ENCODE data around the gene VIT.
A peak's percentile ranks its signal among the peaks of the same experiment; 100 is the strongest.

Gene VIT

DNA sequence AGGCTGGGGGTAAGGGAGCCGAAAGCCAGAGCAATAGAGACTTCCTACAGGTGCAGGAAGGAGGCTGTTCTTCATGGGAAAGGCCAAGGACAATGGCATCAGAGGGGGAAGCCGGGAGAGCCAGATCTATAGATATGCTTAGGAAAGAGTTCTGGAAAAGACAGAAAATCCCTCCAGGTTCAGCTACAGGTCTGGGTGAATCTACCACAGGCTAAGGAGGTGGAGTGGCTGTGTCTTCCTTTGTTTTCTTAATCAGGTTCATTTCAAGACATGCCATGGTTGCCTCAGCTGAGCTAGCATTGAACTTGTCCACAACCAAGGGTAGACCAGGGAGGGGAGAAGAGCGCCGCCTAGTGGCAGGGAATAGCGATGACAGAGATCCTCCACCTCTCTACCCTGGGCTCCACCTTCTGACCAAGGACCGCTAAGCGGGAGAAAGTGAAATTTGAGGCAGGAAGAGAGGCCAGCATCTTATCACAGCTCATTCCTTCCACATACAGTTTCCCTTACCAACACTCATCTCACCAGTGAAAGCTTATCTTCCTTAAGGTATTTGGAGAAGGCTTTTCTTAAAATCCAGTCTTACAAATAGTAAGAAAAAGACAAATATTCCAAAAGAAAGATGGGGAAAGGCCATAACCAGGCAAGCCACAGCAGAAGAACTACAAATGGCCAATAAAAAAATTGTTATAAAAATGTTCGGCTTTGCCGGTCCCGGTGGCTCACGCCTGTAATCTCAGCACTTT, 74.2 kb downstream of the VIT start:
- DNase-seq (ENCODE audit: low read depth) = no peak

DNA sequence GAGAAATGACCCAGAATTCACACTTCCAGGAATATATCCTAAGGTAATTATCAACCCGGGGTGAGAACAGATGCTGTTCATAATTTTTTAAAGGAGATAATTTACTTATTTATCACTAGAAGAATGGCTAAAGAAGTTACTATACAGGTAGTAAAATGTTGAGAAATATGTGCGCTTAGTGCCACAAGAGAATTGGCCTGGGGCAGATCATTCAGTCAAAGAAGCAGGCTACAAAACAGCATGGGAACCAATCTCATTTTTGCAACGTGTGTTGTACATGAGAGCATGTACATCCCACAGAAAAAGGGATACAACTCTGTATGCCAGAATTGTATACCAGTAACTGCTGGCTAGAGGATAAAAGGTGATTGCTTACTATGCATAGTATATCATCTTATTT, 75.2 kb downstream of the VIT start:
- DNase-seq (ENCODE audit: low read depth) = no peak

DNA sequence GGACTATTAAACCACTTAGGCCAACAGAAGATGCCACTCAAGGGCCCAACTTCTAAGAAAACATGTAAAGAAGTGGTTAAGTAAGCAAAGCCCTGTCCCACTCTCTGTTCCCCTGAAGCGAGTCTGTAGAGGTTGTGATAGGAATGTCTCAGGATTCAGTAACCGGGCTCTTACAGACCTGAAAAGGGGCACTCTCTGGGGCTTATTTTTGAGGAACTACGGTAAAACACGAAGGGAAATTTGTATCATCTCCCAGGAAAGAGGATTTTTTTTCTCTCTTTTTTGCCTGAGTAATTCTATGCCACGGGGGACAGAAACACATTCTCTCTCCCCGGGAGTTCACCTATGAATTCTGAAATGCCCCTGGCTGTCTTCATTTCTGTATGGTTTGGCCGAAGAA, 77.4 kb downstream of the VIT start:
- DNase-seq (ENCODE audit: low read depth) = no peak

DNA sequence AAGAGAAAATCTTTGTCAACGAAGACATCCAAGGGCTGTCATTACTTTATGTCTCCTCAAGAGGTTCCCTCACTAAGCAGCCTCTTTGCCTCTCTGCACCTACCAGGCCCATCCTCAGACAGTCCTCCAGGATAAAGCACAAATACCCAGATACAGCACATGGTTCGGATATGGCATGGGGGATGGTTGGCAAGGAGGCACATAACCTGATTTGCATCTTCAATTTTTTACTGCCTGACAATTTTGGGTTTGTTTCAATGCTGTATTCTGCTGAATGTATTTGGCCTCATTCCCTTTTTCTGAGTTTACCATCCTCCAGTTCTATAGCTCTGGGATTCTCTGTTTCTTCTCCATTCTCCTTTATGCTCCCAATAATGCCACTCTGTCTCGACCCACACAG, 78.8 kb downstream of the VIT start:
- DNase-seq (ENCODE audit: low read depth) = no peak

DNA sequence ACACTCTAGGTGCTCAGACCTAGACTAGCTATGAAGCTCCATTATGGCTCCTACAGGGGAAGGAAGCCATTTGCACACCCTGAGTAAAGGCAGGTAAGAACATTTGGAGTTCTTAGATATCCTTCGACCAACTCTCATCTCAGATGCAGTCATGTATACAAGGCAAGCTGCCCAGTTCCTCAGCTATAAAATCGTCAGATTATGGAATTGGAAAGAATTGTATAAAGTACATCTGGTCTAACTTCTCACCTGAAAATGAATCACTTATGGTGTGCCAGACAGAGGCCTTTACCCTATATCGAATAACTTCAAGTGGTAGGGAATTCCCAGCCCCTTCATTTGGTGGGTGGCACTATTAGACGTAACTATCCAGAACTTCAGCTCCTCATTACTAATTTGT, 79.3 kb downstream of the VIT start:
- no peak for DNase-seq (ENCODE audit: low read depth)

DNA sequence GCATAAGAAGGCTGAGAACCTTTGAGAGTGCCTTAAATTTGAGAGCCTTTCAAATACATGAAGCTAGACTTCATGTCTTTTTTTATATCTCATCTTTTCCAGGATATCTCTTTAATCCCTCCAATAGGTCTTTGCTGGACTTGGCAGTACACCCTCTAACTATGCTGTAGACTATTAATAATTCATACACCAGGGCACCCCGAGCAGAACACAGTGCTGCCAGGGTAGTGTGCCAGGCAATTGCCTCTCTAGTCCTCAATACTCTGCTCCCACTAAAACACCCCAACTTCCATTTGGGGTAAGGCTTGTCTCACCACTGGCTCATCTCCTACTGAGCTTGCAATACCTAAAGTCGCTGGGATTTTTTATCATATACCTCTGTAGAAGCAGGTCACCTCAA, 80.8 kb downstream of the VIT start:
- DNase-seq (ENCODE audit: low read depth) = no peak

DNA sequence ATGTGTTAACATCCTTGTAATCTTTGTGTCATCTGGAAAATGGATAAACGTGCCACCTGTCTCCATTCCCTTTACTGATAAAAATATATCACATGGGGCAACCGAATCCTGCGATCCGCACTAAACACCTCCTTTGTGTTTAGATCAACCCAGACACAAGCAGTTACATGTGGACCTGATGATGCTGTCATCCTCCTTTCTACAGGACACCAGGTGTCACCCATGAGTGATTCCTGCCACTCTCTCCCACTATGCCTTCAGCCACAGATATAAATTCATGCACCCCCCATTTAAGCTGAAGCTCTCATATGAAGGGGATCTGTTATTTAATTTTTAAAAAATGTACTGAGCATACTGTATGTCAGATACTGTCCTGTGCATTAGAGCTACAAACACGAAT, 81.3 kb downstream of the VIT start:
- DNase-seq (ENCODE audit: low read depth) = no peak

DNA sequence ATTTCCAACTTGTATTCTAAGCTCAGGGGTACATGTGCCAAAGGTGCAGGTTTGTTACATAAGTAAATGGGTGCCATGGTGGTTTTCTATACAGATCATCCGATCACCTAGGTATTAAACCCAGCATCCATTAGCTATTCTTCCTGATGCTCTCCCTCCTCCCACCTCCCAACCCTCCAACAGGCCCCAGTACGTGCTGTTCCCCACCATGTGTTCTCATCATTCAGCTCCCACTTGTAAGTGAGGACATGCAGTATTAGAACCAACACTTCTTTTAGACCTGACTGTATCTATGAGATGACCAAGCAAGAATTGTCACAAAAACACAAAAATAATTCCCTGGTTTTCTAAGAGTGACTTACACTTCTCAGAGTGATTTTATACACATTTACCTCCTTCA, 83.0 kb downstream of the VIT start:
- no peak for DNase-seq (ENCODE audit: low read depth)

DNA sequence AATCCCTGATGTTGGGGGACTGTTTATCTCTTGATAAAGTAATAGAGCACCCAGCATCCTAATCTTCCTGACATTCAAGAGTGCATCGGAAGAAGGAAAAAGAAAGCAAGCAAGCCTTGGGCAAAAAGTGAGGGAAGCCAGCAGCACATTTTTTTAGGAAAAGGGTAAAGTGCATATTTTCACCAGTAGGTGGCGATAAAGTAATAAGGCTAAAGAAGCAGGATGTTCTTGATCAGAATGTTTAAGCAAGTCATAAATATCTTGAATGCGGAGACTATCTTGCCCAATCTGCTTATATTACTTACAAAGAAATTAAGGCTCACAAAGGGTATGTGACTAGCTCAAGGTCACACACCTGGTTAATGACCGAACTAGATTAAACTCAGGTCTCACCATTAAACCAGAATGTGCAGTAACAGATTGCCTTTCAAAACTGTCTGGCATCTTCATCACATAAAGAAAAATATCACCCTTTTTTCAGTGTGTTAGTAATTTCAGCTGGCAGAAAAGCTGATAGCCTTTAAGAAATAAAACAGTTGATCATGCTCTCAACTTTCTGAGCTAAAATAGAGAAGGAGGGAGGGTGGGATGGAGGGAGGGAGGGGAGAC, 83.8 kb downstream of the VIT start:
- peak; percentile 58 for DNase-seq (ENCODE audit: low read depth)

DNA sequence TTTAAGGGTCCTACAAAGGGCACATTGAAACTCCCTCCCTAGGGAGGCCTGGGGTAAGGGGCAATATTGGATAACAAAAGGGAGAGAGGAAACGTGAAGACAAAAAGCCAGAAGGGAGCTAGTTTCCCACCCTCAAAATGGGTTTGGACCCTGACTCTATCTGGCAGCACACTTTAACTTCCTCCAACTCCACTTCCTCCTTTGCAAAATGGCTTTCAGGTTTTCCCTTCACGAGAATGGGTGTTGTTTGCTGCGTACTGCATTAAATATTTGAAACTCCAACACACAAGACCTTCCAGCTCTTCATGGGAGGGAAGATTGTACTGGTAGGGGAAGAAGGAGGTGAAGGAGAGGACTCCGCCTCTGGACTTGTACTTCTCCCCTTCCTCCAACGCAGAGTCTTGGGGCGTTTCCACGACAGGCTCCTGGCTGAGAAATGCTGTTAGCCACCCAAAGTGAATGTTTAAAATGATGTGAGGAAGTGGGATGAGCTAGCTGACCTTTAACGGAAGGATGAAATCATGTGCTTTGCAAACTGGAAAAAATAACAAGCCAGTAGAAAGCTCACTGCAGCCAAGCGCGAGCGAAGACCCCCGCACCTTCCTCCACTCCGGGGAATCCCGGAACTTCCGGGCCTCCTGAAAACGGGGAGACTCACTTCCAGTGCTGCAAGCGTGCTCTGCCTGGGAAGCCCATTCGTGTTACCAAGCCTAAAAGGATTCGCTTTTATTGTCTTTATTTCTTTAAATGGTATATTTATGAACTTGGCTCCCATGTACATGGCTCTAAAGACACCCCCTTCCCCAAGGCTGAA, 85.6 kb downstream of the VIT start:
- no peak for DNase-seq (ENCODE audit: low read depth)

DNA sequence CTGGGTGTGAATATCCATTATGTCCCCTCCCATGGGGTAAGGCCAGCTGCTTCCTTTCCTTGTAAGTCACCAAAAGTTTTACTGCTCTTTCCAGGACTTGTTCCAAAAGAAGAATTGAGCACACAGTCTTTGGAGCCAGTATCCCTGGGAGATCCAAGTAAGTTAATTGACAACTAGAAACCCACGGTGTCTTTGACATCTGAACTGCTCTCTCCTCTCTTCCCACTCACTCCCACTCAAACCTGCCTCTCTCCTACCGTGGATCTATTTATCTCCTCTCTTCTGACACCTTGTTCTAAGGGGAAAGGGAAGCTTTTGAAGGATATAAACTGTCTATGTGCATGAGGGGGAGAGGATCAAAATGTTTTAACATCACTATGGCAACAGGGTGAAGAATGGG, 86.7 kb downstream of the VIT start:
- no peak for DNase-seq (ENCODE audit: low read depth)

DNA sequence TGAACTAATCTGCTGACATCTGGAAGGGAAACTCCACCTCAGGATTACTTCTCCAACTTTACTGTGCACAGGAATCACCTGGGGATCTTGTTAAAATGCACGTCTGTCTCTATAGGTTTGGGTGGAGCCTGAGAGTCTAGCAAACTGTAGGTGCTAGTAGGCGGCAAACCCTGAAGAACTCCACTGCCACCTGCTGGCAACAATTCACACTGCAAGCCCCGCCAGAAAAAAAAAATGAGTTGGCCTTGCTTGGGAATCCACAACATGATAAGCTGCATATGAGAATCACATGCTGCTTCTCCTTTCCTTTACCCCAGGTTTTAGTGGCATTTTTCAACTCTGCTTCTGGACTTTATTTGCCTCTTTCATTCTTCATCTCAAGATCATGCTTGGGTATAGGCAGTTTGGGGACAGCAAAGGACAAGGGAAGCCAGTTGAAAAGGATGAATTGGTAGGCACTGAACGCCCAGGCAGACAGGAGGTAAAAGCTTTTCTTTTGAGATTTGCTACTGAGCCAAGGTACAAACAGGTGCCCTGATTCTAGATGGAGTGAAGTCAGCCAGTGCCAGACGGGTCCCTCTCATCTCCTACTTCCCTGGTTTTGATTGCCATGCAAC, 88.8 kb downstream of the VIT start:
- peak; percentile 43 for DNase-seq (ENCODE audit: low read depth)

DNA sequence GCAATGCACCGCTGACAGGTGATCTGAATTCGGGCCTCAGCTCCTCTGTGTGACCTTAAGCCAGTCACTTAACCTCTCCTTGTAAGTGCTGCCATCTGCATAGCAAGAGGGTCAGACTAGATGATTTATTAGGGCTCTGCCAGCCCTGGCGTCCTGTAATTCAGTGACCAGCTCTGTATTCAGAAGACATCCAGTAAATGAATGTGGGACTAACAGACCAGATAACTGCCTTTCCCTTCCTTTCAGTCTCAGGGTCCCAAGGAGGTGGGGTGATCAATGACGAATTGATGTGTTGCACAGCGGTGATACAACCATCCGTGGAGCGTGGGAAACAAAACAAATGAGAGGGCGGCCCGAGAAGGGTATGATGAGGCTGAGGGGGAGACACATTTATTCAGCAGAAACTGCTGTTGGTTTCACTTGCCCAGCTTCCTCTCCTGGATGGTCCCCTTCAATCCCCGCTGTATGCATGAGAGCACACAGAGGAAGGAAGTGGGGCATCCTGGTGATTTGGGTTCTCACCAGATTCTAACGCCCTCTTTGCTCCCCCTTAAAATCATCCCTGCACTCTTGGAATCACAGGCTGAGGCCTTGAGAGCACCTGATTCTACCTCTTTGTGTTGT, 92.8 kb downstream of the VIT start:
- no peak for DNase-seq (ENCODE audit: low read depth)

DNA sequence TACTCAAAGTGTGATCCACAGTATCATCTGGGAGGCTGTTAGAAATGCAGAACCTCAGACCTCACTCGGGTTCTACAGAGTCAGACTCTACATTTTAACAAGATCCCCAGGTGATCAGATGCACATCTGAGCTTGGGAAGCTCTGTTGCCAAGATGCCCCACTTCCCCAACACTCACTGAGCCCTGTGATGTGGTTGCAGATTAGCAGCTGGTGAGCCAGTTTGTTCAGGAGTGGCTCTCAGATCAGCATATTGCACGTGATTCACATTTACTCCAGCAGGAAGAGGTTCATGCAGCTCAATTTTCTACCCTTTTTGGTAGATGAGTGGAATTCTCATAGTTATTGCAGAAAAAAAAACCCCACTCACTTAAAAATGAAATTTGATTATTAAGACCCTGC, 96.4 kb downstream of the VIT start:
- no peak for DNase-seq (ENCODE audit: low read depth)

DNA sequence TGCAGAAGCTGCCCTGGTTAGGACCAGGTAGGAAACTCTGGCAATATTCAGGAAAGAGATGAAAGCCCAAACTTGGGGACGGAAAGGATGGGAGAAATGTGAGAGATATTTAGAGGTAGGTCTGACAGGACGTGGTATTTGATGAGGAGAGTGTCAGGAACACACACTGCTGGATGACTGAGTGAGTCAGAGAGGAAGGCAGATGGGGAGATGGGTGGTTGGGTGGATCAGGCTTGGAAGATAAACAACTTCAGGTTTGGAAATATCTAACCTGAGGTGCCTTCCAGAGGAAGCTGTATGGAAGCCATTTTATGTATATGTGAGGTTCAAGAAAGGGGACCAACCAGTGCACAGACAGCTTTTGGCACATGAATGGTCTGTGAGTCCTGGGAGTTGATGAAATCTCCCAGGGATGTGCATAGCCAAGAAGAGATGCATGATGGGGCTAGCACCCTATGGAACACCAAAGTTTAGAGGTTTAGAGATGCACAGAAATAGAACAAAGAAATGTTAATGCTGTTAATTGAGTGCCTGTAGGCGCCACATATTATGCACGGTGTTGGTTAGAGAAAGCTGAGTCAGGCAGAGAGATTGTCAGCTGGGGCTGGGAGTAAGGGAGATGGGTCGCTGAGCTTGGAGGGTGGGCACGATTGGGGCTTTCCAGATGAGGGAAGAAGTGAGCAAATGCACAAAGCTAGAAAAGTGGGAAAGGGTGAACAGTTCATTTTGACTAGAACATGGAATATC, 101.0 kb downstream of the VIT start:
- DNase-seq (ENCODE audit: low read depth) = no peak

DNA sequence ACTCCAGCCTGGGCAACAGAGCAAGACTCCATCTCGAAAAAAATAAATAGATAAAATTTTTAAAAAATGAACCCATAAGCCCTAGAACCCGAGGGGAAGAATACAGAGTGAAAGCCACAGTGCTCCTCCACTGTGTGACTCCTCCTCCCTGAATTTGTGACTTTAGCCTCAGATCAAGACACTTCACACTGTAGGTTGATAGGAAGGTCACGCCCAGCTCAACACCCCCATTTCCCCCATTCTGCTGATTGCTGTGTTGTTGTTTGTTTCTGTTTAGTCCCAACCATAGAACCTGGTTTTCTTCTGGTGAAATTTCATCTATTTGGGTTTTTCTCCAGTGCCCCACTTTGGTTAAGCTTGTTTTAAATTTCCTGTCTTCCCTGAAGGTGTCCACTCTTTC, 102.2 kb downstream of the VIT start:
- DNase-seq (ENCODE audit: low read depth) = no peak

DNA sequence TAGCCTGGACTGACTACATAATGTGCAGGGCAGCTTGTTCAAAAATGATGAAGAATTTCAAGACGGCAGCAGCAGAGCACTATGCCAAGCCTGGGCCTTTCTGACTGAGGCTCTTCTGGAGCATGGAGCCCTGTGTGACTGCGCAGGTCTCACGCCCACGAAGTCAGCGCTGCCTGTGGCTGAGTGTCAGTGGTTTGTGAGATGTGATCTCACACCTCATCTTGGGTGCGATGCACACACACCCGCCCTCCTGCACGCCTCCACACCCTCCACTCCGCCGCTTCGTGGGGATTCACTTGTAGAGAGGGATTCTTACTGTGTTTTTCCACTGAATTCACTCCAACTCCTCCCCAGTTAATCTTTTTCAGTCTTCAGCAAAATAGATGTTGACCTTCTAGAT, 103.9 kb downstream of the VIT start:
- DNase-seq (ENCODE audit: low read depth) = no peak

DNA sequence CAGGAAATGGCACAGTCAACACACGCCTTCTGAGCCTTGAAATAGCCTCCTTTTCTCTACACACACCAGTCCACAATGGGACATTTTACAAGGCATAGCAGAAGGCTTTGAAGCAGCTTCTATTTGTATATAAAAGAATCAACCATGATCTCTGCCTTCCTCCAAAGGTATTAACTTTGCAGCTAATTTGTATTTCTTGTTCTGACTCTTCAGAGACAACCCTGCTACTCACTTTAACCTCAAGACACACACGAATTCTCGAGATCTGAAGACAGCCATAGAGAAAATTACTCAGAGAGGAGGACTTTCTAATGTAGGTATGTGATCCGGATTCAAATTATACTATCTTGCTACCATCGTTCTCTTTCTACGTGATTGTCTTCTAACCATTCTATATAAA, 104.6 kb downstream of the VIT start:
- no peak for DNase-seq (ENCODE audit: low read depth)

DNA sequence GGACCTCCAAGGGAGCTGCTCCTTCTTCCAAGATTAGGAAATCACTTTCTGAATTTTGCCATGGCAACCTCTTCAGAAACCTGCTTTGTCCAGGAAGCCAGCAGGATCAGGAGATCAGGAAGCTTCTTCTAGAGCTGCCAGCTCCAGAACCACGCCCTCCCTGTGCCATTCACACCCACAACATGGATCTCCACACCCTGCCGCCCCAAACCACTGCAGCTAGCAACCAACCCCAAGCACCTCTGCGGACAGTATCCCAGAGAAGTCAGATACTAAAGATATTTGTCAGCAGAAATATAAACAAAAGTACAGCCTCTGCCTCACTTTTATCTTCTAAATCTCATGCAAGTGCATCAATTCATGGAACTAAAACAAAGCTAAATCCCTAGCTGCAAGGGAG, 106.4 kb downstream of the VIT start:
- no peak for DNase-seq (ENCODE audit: low read depth)

DNA sequence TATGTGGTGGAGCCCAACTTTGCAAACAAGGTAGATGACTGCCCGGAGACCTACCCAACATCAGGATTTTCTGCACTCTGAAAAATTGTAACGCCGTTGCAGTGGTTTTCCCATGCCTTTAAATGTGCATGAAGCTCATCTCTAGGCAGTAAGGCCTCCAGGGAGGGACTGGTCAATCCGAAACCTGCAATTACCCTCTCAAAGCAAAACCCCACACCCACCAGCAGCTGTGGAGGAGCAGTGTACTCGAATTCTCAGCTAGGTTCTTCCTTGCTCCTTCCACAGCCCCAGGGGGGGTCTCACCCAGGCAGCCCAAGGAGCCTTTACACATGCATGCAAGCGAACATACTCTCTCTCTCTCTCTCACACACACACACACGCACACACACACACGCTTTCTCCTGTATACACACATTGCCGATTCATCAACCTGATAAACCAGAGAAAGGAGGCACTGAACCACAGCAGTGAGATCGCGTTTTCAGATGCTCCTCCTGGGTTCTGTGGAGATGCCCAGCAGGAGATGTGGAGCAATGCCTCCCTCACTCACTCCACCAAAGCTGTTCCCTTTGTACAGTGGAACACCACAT, 109.2 kb downstream of the VIT start:
- DNase-seq (ENCODE audit: low read depth) = no peak

DNA sequence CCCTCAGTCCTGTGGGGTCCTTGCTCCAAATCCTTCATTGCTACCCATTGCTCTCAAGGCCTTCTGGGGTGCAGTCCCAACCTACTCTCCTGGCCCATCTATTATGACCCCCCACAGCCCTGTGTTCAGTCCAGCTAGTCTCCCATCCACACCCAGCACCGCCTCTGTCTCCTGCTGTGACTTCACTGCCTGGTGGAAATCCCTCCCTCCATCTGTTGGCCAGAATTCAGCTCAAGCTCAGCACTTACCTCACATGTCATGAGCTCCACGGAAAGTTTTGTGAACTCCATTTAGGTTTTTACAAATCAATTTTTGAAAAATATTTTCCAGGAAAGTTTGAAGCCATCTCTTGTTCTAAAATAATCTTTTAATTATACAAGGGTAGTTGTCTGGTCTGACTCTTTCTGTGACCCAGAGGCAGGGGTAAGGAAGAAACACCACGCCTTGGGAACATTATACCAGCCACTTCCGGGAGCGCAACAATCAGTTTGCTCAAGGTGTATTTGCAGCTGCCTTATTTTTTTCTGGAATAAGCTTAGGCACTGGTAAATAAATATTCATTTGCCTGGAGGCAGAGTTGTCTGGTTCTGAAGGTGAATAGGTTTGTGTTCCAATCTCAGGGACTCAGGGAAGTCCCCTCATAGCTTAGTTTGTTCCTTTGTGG, 110.8 kb downstream of the VIT start:
- DNase-seq (ENCODE audit: low read depth) = no peak

Data from HS-5 (cell line).